ENCODE measurements around the gene PCK2. TPM values are rescaled to one million over a fixed set of nuclear protein-coding genes. Genes with fewer than 3 reads are reported as not detected.

The PCK2 gene
- total and polyA plus RNA-seq, 4 donors: 39.8 to 250 (median 221) TPM

DNA sequence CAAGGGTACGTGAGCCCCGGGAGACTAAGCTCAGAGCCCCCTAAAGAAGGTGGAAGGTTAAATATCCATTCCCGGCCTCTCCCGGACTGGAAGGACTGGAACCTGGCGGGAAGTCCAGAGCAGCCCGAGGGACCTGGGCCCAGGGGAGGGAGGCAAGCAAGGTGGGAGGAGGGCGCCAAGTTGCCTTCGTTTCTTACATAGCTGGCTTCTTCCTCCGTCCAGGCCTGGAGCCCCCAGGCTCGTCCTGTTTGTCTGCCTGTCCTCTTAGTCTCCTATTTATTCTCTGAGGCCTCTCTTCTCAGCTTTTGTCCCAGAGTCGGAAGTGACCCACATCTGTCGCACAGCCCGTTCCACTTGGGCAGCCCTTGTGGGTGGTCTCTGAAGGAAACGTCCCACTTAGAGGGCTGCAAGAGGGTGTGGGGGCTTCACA is 745 bp downstream of the PCK2 start:
- H3K27me3 ChIP-seq (ENCODE audit: control insufficient read depth in 4 of 4, insufficient read depth in 4 of 4, low read length in 3 of 4): no peaks in the 10 kb centered on the region
- no peaks in the 10 kb centered on the region for H3K9me3 ChIP-seq (ENCODE audit: control insufficient read depth in 4 of 4, low read length in 3 of 4)
- H3K9ac ChIP-seq (ENCODE audit: low read depth in 1 of 2, low read length in 2 of 2): peak overlapping the region; percentile 93 to 98
- peak overlapping the region; percentile 93 to 96 for H3K27ac ChIP-seq (ENCODE audit: low read depth in 1 of 2, low read length in 2 of 2)
- TF ChIP-seq YY1 (IDR thresholded peaks at IDR 0.05) (no peak), SP1 (IDR thresholded peaks at IDR 0.05) (no peak), RXRA (IDR thresholded peaks at IDR 0.05) (no peak), REST (IDR thresholded peaks at IDR 0.05) (no peak), NR2F2 (IDR thresholded peaks at IDR 0.05) (no peak)
- TF ChIP-seq, protein P1, sequence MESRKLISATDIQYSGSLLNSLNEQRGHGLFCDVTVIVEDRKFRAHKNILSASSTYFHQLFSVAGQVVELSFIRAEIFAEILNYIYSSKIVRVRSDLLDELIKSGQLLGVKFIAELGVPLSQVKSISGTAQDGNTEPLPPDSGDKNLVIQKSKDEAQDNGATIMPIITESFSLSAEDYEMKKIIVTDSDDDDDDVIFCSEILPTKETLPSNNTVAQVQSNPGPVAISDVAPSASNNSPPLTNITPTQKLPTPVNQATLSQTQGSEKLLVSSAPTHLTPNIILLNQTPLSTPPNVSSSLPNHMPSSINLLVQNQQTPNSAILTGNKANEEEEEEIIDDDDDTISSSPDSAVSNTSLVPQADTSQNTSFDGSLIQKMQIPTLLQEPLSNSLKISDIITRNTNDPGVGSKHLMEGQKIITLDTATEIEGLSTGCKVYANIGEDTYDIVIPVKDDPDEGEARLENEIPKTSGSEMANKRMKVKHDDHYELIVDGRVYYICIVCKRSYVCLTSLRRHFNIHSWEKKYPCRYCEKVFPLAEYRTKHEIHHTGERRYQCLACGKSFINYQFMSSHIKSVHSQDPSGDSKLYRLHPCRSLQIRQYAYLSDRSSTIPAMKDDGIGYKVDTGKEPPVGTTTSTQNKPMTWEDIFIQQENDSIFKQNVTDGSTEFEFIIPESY (IDR thresholded peaks at IDR 0.05): no peak
- WGBS: 2% methylated on average over 14 of the region's 14 CpGs
- peak overlapping the region; percentile 68 to 82 (median 71) for H3K4me3 ChIP-seq (ENCODE audit: low read depth in 1 of 3, low read length in 3 of 3)
- H3K36me3 ChIP-seq (ENCODE audit: control insufficient read depth in 4 of 4, insufficient read depth in 3 of 4, low read depth in 1 of 4, low read length in 3 of 4): peaks cover 5 to 16% (median 10%) of the 10 kb centered on the region in 4 donors
- DNase-seq (ENCODE audit: low spot score): peak; percentile 47
- peaks cover 15 to 70% (median 55%) of the 10 kb centered on the region in 4 donors for H3K4me1 ChIP-seq (ENCODE audit: control insufficient read depth in 4 of 4, insufficient read depth in 4 of 4, low read length in 3 of 4)

DNA sequence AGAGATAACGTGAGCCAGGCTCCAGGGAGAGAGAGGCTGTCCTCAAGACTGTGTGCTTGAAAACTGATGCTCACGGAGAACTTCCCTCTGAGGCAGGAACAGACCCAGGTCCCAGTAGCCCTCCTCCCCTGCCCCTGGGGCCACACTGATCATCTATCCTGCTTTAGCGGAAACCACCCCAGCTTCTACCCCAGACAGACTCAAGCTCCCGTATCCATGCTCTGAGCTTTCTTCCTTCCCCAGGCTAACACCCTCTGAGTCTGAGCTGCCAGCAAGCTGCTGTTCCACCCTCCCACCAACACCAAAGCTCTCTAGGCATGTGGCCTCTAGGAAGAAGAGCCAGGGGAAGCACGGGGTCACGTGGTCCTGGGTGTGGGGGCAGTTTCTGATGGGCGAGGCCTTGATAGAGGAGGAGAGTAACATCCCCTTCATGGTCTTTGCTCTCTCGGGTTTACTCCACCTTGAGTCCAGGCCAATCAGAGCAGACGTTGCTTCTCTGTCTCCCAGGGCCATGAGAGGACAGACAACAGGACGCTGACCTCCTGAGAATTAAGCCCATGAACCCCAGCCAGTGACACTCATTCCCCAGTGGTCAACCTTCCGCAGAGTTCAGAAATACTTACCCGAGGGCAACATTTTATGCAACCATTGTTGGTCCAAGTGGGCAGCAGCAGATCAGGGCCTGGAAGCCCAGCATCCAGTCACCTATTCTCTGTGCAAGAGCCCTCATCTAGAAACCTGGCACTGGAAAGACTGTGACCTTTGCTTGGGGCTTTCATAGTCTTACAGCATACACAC is 1.4 kb downstream of the PCK2 start:
- Histone ChIP-seq H3K9me3 (ENCODE audit: control insufficient read depth in 4 of 4, low read length in 3 of 4) (no peaks in the 10 kb centered on the region), H3K9ac (ENCODE audit: low read depth in 1 of 2, low read length in 2 of 2) (peak overlapping the region; percentile 93 to 98), H3K27me3 (ENCODE audit: control insufficient read depth in 4 of 4, insufficient read depth in 4 of 4, low read length in 3 of 4) (no peaks in the 10 kb centered on the region), H3K36me3 (ENCODE audit: control insufficient read depth in 4 of 4, insufficient read depth in 3 of 4, low read depth in 1 of 4, low read length in 3 of 4) (peaks cover 10 to 20% (median 14%) of the 10 kb centered on the region in 4 donors), H3K27ac (ENCODE audit: low read depth in 1 of 2, low read length in 2 of 2) (peak overlapping the region; percentile 93 to 96), H3K4me3 (ENCODE audit: low read depth in 1 of 3, low read length in 3 of 3) (peak overlapping the region; percentile 68 to 82 (median 71)), H3K4me1 (ENCODE audit: control insufficient read depth in 4 of 4, insufficient read depth in 4 of 4, low read length in 3 of 4) (peaks cover 15 to 73% (median 57%) of the 10 kb centered on the region in 4 donors)
- peak; percentile 86 for DNase-seq (ENCODE audit: low spot score)
- WGBS: 11% methylated on average over 12 of the region's 12 CpGs
- TF ChIP-seq RAD21 (IDR thresholded peaks at IDR 0.05) (peak; percentile 48 to 63), YY1 (IDR thresholded peaks at IDR 0.05) (peak; percentile 92), FOXA1 (IDR thresholded peaks at IDR 0.05) (peak; percentile 65), REST (IDR thresholded peaks at IDR 0.05) (peak; percentile 84), JUND (IDR thresholded peaks at IDR 0.05) (peak; percentile 40 to 71), MAX (IDR thresholded peaks at IDR 0.05) (peak; percentile 98), GABPA (IDR thresholded peaks at IDR 0.05 in 1 of 2, conservative IDR thresholded peaks at IDR 0.05 in 1 of 2) (peak in 1 of 2 donors; percentile 68), FOXA2 (IDR thresholded peaks at IDR 0.05) (peak; percentile 54), TAF1 (conservative IDR thresholded peaks at IDR 0.05) (peak; percentile 98), HNF4G (IDR thresholded peaks at IDR 0.05) (peak; percentile 89), HNF4A (conservative IDR thresholded peaks at IDR 0.05) (peak; percentile 97 to 98)
- TF ChIP-seq, protein P1 (IDR thresholded peaks at IDR 0.05): peak; percentile 94
- TF ChIP-seq, protein P2, sequence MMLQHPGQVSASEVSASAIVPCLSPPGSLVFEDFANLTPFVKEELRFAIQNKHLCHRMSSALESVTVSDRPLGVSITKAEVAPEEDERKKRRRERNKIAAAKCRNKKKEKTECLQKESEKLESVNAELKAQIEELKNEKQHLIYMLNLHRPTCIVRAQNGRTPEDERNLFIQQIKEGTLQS (IDR thresholded peaks at IDR 0.05): peak; percentile 76
- TF ChIP-seq, protein P3, sequence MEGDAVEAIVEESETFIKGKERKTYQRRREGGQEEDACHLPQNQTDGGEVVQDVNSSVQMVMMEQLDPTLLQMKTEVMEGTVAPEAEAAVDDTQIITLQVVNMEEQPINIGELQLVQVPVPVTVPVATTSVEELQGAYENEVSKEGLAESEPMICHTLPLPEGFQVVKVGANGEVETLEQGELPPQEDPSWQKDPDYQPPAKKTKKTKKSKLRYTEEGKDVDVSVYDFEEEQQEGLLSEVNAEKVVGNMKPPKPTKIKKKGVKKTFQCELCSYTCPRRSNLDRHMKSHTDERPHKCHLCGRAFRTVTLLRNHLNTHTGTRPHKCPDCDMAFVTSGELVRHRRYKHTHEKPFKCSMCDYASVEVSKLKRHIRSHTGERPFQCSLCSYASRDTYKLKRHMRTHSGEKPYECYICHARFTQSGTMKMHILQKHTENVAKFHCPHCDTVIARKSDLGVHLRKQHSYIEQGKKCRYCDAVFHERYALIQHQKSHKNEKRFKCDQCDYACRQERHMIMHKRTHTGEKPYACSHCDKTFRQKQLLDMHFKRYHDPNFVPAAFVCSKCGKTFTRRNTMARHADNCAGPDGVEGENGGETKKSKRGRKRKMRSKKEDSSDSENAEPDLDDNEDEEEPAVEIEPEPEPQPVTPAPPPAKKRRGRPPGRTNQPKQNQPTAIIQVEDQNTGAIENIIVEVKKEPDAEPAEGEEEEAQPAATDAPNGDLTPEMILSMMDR (IDR thresholded peaks at IDR 0.05; ENCODE audit: low read depth, low read length, missing input control): no peak

Measured in liver (tissue), 9 donors.